Cardiac fibroblast (primary cell): ENCODE measurements around the gene HSFX3.
"Not testable (repeated sequence)": the region's sequence is repeated elsewhere in the genome, so short reads cannot be mapped to it uniquely, and the experiment has no call there.

Experiments used
- DNase-seq, 2 donors: peaks; one replicate each; pipeline versions ENCODE4 v3.0.0 to v3.0.0-alpha.2; 2010; ENCODE audit warnings: low read depth in 2 of 2
- H3K4me3 ChIP-seq, 2 donors: replicated peaks in 1 of 2; 1 replicate in 1 of 2; 2 replicates in 1 of 2; pipeline ENCODE4 v1.5.1; 2011; ENCODE audit warnings: low read depth in 2 of 2, low read length in 2 of 2, mild to moderate bottlenecking in 2 of 2, moderate library complexity in 1 of 2
- TF ChIP-seq, protein P1 (sequence below): IDR thresholded peaks from one replicate; pipeline ENCODE4 v1.5.1; 2011; ENCODE audit warnings: low read depth, mild to moderate bottlenecking, low read length, inconsistent platforms

HSFX3 gene

DNA sequence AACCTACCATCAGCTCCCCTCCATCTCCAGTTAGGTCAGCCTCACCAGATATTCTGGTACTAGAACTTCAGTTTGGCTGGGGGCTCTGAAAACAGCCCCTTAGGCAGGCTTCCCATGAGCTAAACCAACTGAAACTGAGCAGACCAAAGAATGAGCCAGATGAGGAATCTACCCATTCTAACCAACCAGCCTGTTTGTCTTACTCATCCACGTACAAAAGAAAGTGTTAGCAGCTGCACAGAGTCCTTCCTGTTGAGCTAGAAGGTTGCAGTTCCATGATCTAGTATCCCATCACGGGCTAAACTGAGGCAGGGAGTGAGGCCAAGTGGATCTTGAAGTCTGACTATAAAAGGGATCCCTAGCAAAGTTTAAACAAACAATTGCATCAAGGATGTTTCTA, 20.0 kb upstream of the HSFX3 start:
- DNase-seq, result no peak

DNA sequence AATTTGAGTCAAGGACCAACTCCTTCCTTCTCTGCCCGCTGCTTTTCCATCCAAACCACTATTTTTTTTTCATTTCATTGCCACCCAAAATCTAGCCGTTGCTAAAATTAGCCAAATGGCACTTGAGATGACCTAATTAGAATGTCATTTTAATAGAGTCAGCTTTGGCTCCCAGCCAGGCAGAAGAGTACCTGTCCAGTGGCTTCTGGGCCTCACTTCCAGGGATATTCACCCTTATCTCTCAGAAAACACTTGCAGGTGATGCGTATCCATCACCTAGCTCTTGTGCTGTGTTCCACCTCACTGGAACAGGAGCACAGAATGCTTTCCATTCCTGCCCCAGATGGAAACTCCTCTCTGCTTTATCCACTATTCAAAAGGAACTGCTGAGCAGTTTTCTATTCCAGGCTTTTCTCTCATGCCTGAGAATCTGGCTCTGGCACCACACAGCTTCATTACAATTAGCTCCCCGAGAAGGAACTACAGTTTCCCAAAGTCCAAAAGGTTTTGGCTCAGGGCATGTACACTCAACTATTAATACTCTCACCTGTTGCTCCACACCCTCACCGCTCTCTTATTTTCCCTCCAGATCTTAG, 19.1 kb upstream of the HSFX3 start:
- H3K4me3 ChIP-seq, result no peak overlapping the region
- DNase-seq, result no peak
- TF ChIP-seq, protein P1, sequence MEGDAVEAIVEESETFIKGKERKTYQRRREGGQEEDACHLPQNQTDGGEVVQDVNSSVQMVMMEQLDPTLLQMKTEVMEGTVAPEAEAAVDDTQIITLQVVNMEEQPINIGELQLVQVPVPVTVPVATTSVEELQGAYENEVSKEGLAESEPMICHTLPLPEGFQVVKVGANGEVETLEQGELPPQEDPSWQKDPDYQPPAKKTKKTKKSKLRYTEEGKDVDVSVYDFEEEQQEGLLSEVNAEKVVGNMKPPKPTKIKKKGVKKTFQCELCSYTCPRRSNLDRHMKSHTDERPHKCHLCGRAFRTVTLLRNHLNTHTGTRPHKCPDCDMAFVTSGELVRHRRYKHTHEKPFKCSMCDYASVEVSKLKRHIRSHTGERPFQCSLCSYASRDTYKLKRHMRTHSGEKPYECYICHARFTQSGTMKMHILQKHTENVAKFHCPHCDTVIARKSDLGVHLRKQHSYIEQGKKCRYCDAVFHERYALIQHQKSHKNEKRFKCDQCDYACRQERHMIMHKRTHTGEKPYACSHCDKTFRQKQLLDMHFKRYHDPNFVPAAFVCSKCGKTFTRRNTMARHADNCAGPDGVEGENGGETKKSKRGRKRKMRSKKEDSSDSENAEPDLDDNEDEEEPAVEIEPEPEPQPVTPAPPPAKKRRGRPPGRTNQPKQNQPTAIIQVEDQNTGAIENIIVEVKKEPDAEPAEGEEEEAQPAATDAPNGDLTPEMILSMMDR, result no peak

More for the DNA sequence above, 20.0 kb upstream of the HSFX3 start:
- no peak overlapping the region for H3K4me3 ChIP-seq
- TF ChIP-seq, protein P1, result no peak

DNA sequence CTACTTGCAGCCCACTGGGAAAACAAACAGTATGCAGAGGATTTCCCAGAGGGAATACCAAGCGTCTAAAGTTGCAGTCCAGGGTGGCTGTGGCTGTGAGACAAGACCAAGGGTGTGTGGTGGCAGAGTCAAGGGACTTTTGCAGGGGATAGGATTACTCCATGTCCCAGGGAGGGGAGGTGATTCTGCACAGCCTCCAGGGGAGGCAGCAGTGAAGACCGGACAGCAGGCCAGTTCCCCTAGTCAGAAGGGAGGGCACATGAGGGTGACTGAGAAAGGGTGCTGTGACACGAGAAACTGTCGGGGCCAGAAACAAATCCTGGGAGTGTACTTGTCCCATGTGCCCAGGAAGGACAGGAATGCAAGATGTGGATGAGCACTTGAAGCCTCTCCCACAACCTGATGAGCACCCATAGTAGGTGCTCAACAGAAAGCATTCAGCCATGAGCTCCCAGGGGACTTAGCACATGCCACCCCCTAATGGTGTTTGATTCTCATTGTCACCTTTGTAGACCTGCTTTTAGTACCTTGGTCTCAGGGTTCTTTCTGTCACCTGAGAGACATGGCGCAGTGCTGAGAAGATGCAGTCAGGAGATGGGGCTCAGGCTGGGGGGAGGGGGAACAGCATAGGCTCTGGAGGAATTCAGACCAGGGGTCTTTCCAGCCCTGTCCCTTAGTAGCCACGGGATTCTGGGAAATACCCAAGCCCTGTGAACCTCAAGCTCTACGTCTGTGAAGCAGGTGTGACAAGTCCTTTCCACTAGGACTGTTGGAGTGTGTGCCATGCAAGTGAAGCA, 18.1 kb upstream of the HSFX3 start:
- H3K4me3 ChIP-seq, result no peak overlapping the region
- TF ChIP-seq, protein P1, result no peak
- no peak for DNase-seq

DNA sequence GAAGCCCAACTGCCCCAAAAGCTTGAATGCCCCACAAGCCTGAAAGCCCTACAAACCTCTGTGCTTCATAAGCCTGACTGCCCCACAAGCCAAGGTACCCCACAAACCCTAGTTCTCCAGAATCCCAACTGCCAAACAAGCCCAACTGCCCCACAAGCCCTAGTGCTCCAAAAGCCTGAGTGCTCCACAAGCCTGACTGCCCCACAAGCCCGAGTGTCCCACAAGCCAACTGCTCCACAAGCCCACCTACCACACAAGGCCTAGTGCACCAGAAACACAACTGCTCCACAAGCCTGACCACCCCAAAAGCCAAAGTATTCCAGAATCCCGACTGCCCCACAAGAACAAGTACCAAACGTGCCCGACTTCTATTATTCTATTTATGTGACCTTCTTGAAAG, 13.6 kb upstream of the HSFX3 start:
- TF ChIP-seq, protein P1, result no peak
- no peak overlapping the region for H3K4me3 ChIP-seq
- no peak for DNase-seq

DNA sequence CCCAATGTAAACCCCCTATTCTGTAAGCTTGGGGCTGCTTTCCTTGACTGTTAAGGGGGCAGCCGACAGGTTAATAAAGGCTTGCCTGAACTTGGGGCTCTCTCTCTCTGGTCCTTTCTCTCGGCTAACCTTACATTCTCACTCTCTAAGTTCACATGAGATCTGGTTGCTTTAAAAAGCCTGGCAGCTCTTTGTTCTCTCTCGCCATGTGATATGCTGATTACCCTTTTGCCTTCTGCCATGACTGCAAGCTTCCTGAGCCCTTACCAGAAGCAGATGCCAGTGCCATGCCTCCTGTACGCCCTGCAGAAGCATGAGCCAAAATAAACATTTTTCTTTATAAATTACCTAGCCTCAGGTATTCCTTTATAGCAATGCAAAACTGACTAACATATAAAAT, 5.5 kb upstream of the HSFX3 start:
- H3K4me3 ChIP-seq, DNase-seq: not testable (repeated sequence)

DNA sequence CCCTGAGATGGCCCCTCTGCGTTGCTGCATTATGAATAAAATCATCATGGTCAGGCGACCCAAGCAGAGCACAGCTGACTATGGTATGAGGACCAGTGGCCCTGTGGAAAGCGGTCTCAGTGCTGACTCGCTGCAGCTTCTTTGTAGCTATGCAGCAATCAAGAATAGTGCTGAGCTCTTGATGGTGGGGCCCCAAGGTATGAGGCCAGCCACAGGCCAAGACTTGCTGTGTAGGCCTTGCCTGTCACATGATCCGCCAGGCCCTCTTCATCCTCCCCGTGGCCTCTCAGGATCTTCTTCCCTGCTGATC, 2.2 kb upstream of the HSFX3 start:
- DNase-seq, H3K4me3 ChIP-seq: not testable (repeated sequence)

DNA sequence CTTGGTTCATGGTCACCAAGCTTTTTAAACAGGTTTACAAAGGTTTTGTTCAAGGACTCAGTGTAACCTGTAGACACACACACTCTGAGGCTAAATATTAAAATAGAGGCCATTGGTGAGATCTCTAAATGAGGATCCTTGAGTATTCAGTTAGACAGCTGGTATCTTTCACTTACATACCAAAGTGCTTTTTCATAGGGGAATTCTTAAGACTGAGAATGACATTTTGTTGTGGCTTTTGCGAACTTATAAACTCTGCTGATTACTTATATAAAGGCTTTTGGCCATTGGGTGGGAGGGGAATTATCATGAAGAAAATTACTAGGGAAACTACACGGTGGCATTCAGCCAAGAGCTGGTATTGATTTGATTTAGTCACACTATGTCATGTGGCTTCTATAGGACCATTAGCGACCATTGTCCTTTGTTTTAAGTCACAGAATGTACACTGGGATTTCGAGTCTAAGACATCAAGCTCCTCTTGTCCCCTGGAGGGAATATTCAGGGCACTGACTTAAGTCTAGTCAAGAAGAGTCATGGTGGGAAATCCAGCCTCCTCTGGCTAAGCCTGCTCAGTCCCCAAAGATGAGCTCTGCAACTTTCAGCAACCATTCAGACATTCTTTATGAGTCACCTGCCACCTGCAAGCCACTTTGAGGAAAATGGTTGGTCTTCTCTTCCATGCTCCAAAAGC, 1.7 kb upstream of the HSFX3 start:
- H3K4me3 ChIP-seq, DNase-seq: not testable (repeated sequence)

DNA sequence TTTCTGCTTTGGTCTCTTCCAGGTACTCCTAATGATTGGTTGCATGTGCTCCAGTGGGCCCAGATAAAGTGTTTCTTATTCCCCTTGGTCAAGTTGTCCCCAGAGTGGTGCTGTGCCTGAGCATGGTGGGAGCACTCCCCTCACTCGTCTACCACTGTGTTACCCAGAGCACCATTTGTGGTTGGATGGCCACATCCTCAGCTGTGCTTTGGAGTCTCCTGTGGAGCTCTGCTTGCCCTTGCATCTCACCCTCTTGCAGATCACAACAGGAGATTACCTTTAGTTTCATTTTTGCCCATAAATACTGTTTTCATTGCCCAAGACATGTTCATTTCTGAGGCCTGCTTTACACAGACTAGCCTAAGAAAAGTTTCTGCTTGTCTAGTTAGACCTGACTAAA, 730 bp upstream of the HSFX3 start:
- DNase-seq, H3K4me3 ChIP-seq: not testable (repeated sequence)

DNA sequence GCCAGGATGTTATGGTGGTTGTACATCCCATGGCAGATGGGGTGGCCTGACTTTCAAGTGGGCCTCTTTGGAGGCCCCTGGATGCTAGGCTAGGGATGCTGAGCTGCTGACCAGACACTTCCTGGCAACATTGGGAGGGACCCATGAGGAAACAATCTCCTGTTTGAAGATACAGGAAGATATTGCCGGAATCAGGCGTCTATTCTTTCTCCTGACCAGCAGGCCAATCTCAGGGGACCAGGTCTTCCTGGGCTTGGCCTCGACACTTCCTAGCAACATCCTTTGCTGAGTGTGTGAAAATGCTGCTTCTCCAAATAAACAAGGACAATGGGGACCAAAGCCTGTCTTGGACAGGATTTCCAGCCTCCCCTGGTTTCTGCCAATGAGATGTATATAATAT, 1.9 kb downstream of the HSFX3 start:
- not testable (repeated sequence) for DNase-seq, H3K4me3 ChIP-seq

DNA sequence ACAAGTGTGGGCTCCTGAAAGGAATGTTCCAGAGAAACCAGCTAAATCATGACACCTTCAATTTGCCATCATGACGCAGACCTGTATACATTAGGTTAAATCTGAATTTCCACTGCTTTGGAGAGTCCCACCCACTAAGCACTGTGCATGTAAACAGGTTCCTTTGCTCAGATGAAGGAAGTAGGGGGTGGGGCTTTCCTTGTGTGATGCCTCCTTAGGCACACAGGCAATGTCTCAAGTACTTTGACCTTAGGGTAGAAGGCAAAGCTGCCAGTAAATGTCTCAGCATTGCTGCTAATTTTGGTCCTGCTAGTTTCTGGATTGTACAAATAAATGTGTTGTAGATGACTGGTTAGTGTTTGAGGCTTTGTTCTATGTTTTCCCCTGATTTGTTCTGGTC, 2.8 kb downstream of the HSFX3 start:
- not testable (repeated sequence) for DNase-seq, H3K4me3 ChIP-seq

DNA sequence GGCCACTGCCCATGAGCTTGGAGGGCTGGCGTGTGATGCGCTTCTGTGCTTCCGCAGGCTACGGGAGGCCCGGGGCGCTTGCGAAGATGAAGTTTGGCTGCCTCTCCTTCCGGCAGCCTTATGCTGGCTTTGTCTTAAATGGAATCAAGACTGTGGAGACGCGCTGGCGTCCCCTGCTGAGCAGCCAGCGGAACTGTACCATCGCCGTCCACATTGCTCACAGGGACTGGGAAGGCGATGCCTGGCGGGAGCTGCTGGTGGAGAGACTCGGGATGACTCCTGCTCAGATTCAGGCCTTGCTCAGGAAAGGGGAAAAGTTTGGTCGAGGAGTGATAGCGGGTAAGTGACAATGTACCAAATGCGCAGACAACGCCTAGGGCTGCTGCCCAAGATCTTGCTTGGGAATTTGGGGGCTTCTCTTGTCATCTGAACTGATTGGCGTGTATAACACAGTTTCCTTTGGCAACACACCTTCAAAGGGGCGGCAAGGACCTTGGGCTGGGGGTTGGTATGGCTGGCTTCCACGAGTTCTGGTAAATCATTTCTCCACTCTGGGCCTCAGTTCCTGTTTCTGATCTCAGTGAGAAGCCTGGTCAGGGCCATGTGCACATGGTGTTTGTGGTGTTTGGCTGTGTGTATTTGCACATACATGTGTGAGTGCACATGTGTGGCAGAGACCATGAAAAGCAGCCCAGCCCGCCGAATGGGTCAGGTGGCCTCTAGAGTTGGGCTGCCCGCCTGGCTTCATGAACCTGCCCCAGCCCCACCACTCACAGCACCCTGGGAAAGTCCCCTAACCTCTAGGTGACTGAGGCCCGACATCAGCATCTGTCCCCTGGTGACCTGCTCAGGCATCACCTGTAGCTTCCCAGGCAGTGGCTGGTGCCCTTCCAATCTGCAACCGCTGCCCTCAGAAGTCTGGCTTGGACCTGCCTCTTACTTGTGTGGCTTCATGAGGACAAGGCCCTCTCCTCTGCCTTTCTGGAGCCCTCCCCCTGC, 3.9 kb downstream of the HSFX3 start:
- not testable (repeated sequence) for H3K4me3 ChIP-seq
- peak; percentile 8 to 21 for DNase-seq
